GM19023 (cell line): ENCODE results near the gene STEAP1.
A peak's percentile ranks its signal among the peaks of the same experiment; 100 is the strongest.

Source experiments
- ATAC-seq: cut with Tn5 transposase; IDR thresholded peaks from one replicate; pipeline ENCODE4 v1.9.1; 2021; ENCODE audit warnings: mild to moderate bottlenecking, moderate library complexity; ENCODE audit not compliant: unreplicated experiment

STEAP1 gene

GRCh38 chr7:90211391-90212148 is 57.3 kb downstream of the STEAP1 start, which contains the start of gene STEAP2:
Gene STEAP2 (plus strand): TSS chr7:90211740. CDS start chr7:90225083, 13,343 bp downstream.
- ATAC-seq, result peak; percentile 89

- no peak for ATAC-seq
These were observed 57.9 kb downstream of the STEAP1 start for GRCh38 chr7:90212149-90212495.

GRCh38 chr7:90213521-90213920 is 59.3 kb downstream of the STEAP1 start:
- ATAC-seq, result no peak
